Osteoblast (primary cell): Measurements from ENCODE around the gene CHD6. TPM values are rescaled to one million over a fixed set of nuclear protein-coding genes. Genes with fewer than 3 reads are reported as not detected.

Experiments used
- DNase-seq: peaks from one replicate; pipeline ENCODE4 v3.0.0; 2011; ENCODE audit warnings: low spot score, mixed read lengths; ENCODE audit not compliant: insufficient read length; ENCODE audit errors: missing footprints
- H2AFZ ChIP-seq: 2 replicates; pipeline ENCODE4 v1.6.0; 2011; ENCODE audit warnings: mild to moderate bottlenecking, low read length
- H3K27ac ChIP-seq: 2 replicates; pipeline ENCODE4 v1.5.1; 2011; ENCODE audit warnings: mild to moderate bottlenecking, low read depth, low read length, moderate library complexity
- H3K27me3 ChIP-seq: 2 replicates; pipeline ENCODE4 v1.6.0; 2012; ENCODE audit warnings: mild to moderate bottlenecking, control low read depth, inconsistent platforms, low read length, moderate library complexity; ENCODE audit not compliant: insufficient read depth
- H3K36me3 ChIP-seq: 2 replicates; pipeline ENCODE4 v1.5.1; 2011; ENCODE audit warnings: mild to moderate bottlenecking, low read length, control low read depth, moderate library complexity; ENCODE audit not compliant: insufficient read depth
- H3K4me1 ChIP-seq: 2 replicates; pipeline ENCODE4 v1.5.1; 2011; ENCODE audit warnings: mild to moderate bottlenecking, low read length, control low read depth, moderate library complexity; ENCODE audit not compliant: insufficient read depth
- H3K4me2 ChIP-seq: 2 replicates; pipeline ENCODE4 v1.6.0; 2011; ENCODE audit warnings: mild to moderate bottlenecking, low read length; ENCODE audit not compliant: insufficient read depth
- H3K4me3 ChIP-seq: fragments of 200-600 bp; sonication (generic); 3 replicates; pipeline ENCODE4 v1.5.1; 2012; ENCODE audit warnings: mild to moderate bottlenecking, low read length, inconsistent platforms; ENCODE audit not compliant: insufficient read depth
- H3K79me2 ChIP-seq: 2 replicates; pipeline ENCODE4 v1.6.0; 2012; ENCODE audit warnings: mild to moderate bottlenecking, low read length, control low read depth, inconsistent platforms; ENCODE audit not compliant: insufficient read depth
- H3K9me3 ChIP-seq: 2 replicates; pipeline ENCODE4 v1.5.1; 2011; ENCODE audit warnings: low read depth, low read length, control low read depth
- H4K20me1 ChIP-seq: 2 replicates; pipeline ENCODE4 v1.6.0; 2012; ENCODE audit warnings: mild to moderate bottlenecking, low read length, control low read depth; ENCODE audit not compliant: insufficient read depth
- CTCF ChIP-seq: IDR thresholded peaks from 2 replicates; pipeline ENCODE4 v1.5.1; 2011; ENCODE audit warnings: mild to moderate bottlenecking, low read depth, low read length, moderate library complexity; ENCODE audit errors: extremely low read depth
- total RNA-seq: library from RNA; depleted of rRNA; stranded (reverse); fragments of >200 nt; gene quantifications from 2 replicates; pipeline ENCODE4 v1.2.3, GENCODE V29; 2012

CHD6 gene
- total RNA-seq, 1 donor, result 32.2 TPM

DNA sequence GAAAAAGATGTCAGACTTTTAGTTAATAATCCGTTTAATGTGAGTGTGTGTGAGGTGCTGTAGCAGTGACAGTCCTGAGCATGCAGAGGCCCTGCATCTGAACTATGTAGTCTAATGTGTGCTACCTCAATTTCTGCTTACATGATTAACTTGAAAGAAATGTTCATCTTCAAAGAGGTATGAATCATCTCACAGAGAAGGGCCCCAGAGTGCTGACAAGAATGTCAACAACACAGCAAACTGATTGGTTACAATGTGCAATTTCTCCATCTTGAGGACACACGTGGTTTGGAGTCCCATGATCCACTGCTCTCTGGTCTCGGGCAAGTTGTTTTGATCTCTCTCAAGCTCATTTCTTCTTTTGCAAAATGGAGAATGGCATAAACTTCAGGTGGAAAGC lies 189.9 kb downstream of the CHD6 start:
- H3K27ac ChIP-seq, result no peak overlapping the region
- H3K9me3 ChIP-seq, result no peaks in the 10 kb centered on the region
- peaks cover 16% of the 10 kb centered on the region for H3K36me3 ChIP-seq
- TF ChIP-seq CTCF, result no peak
- no peak overlapping the region for H3K4me2 ChIP-seq
- no peak for DNase-seq
- H3K27me3 ChIP-seq, result no peaks in the 10 kb centered on the region
- no peaks in the 10 kb centered on the region for H3K79me2 ChIP-seq
- H2AFZ ChIP-seq, result no peak overlapping the region
- H4K20me1 ChIP-seq, result no peaks in the 10 kb centered on the region
- no peak overlapping the region for H3K4me3 ChIP-seq
- peaks cover 13% of the 10 kb centered on the region for H3K4me1 ChIP-seq

- Histone ChIP-seq H2AFZ (no peak overlapping the region), H3K27me3 (no peaks in the 10 kb centered on the region), H3K4me1 (peaks cover 13% of the 10 kb centered on the region), H3K4me3 (no peak overlapping the region), H3K4me2 (no peak overlapping the region), H3K27ac (no peak overlapping the region), H3K36me3 (peaks cover 19% of the 10 kb centered on the region), H3K9me3 (no peaks in the 10 kb centered on the region), H4K20me1 (no peaks in the 10 kb centered on the region), H3K79me2 (no peaks in the 10 kb centered on the region)
- DNase-seq, result no peak
- no peak for TF ChIP-seq CTCF
These were observed 190.3 kb downstream of the CHD6 start for GRCh38 chr20:41427833-41428232.

DNA sequence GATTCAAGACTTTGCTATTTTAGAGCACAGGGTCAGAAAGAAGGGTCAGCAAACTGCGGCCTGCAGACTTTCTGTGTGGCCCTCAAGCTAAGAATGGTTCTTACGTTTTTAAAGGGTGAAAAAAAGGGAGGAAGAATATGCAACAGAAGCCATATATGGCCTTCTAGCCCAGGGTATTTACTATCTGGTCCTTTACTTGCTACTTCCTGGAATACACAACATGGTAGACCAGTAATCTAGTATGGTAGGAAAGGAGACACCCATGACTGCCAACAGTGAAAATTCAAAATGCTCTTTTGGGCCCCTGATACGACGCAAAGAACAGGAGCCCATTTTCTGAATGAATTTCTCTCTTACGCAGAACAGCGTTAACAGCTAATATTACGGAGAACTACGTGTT lies 191.2 kb downstream of the CHD6 start:
- Histone ChIP-seq H3K36me3 (peaks cover 25% of the 10 kb centered on the region), H3K4me2 (no peak overlapping the region), H3K27ac (no peak overlapping the region), H2AFZ (no peak overlapping the region), H3K4me3 (no peak overlapping the region), H3K27me3 (no peaks in the 10 kb centered on the region), H3K79me2 (no peaks in the 10 kb centered on the region), H3K9me3 (no peaks in the 10 kb centered on the region), H3K4me1 (peaks cover 13% of the 10 kb centered on the region), H4K20me1 (no peaks in the 10 kb centered on the region)
- no peak for TF ChIP-seq CTCF
- DNase-seq, result no peak

- no peak overlapping the region for H3K27ac ChIP-seq
- H3K4me1 ChIP-seq, result peaks cover 10% of the 10 kb centered on the region
- no peak overlapping the region for H3K4me2 ChIP-seq
- no peaks in the 10 kb centered on the region for H4K20me1 ChIP-seq
- no peak for DNase-seq
- H3K36me3 ChIP-seq, result peaks cover 32% of the 10 kb centered on the region
- H3K9me3 ChIP-seq, result no peaks in the 10 kb centered on the region
- no peak overlapping the region for H3K4me3 ChIP-seq
- no peak overlapping the region for H2AFZ ChIP-seq
- no peaks in the 10 kb centered on the region for H3K27me3 ChIP-seq
- H3K79me2 ChIP-seq, result no peaks in the 10 kb centered on the region
- TF ChIP-seq CTCF, result no peak
These were observed 191.9 kb downstream of the CHD6 start for GRCh38 chr20:41426086-41426830.
